ENCODE data around the gene SPIN4. TPM values are rescaled to one million over a fixed set of nuclear protein-coding genes. Genes with fewer than 3 reads are reported as not detected.
A peak's percentile ranks its signal among the peaks of the same experiment; 100 is the strongest.

SPIN4 gene
- total RNA-seq, 1 donor from 2014 or later = 8.9 TPM

DNA sequence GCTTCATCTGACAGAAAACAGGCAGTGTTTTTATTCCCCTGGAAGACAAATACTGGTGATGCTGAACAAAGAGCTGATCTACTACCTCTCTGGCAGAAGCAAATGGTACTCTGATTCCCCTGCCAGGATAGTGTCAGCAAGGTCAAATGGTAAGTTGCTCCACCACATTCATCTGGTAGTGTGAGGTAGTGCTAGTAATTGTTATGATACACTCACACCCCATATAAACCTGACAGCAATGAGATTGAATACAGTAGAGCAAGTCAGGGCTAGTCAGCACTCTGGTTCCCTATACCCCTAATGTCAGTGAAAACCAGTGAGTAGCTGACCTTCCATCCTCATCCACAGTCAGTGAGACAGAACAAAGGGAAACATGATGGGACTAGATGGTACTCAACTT, 3.4 kb upstream of the SPIN4 start:
- Histone ChIP-seq H3K9ac (ENCODE audit: low read depth in 1 of 3, low read length in 3 of 3) (no peak overlapping the region), H3K27ac (ENCODE audit: low read depth, low read length) (no peak overlapping the region), H3K4me3 (ENCODE audit: low read length in 3 of 3) (no peak overlapping the region), H3K36me3 (ENCODE audit: control insufficient read depth in 3 of 3, insufficient read depth in 3 of 3, low read length in 3 of 3) (no peaks in the 10 kb centered on the region), H3K4me1 (ENCODE audit: control insufficient read depth in 3 of 3, insufficient read depth in 3 of 3, low read length in 3 of 3) (peaks cover 6 to 8% (median 8%) of the 10 kb centered on the region in 3 donors), H3K9me3 (ENCODE audit: control insufficient read depth in 3 of 3, low read length in 3 of 3) (no peaks in the 10 kb centered on the region), H3K27me3 (ENCODE audit: control insufficient read depth in 3 of 3, insufficient read depth in 3 of 3, low read length in 3 of 3) (no peaks in the 10 kb centered on the region)

GRCh38 chrX:63350465-63350877, 661 bp downstream of the SPIN4 start:
- Histone ChIP-seq H3K4me3 (ENCODE audit: low read length in 3 of 3) (peak overlapping the region; percentile 73 to 78 (median 74)), H3K27ac (ENCODE audit: low read depth, low read length) (no peak overlapping the region), H3K4me1 (ENCODE audit: control insufficient read depth in 3 of 3, insufficient read depth in 3 of 3, low read length in 3 of 3) (peaks cover 6 to 8% (median 8%) of the 10 kb centered on the region in 3 donors), H3K9me3 (ENCODE audit: control insufficient read depth in 3 of 3, low read length in 3 of 3) (no peaks in the 10 kb centered on the region), H3K9ac (ENCODE audit: low read depth in 1 of 3, low read length in 3 of 3) (peak overlapping the region; percentile 48 to 74 (median 66)), H3K36me3 (ENCODE audit: control insufficient read depth in 3 of 3, insufficient read depth in 3 of 3, low read length in 3 of 3) (no peaks in the 10 kb centered on the region), H3K27me3 (ENCODE audit: control insufficient read depth in 3 of 3, insufficient read depth in 3 of 3, low read length in 3 of 3) (no peaks in the 10 kb centered on the region)

DNA sequence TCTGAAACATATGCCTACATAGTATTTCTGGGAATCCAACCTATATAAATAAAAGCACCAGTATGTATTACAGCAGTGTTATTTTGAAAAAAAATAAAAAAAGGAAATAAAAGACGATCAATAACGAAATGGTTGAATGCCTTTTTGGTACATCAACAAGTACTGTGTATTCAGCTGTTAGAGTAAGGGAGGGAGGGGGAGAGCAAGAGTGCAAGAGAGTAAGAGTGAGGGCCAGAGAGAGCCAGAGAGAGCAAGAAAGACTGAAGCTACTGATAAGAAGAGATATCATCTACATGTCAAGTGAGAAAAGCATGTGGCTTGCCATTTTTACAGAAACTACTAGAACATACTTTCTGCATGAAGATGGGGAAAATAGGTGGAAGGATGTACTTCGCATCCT, 1.8 kb downstream of the SPIN4 start:
- H3K27ac ChIP-seq (ENCODE audit: low read depth, low read length) = no peak overlapping the region
- H3K4me3 ChIP-seq (ENCODE audit: low read length in 3 of 3) = no peak overlapping the region
- no peaks in the 10 kb centered on the region for H3K27me3 ChIP-seq (ENCODE audit: control insufficient read depth in 3 of 3, insufficient read depth in 3 of 3, low read length in 3 of 3)
- H3K36me3 ChIP-seq (ENCODE audit: control insufficient read depth in 3 of 3, insufficient read depth in 3 of 3, low read length in 3 of 3) = no peaks in the 10 kb centered on the region
- H3K9me3 ChIP-seq (ENCODE audit: control insufficient read depth in 3 of 3, low read length in 3 of 3) = no peaks in the 10 kb centered on the region
- H3K4me1 ChIP-seq (ENCODE audit: control insufficient read depth in 3 of 3, insufficient read depth in 3 of 3, low read length in 3 of 3) = peaks cover 6 to 8% (median 8%) of the 10 kb centered on the region in 3 donors
- H3K9ac ChIP-seq (ENCODE audit: low read depth in 1 of 3, low read length in 3 of 3) = no peak overlapping the region

DNA sequence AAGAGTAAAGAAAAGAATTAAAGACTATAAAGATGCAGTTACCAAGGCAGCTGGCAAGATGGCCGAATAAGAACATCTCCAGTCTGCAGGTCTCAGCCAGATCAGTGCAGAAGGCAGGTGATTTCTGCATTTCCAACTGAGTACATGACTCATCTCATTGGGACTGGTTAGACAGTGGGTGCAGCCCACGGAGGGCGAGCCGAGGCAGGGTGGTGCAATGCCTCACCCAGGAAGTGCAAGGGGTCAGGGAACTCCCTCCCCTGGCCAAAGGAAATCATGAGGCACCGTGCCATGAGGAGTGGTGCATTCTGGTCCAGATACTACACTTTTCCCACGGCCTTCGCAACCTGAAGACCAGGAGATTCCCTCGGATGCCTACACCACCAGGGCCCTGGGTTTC, 20.5 kb downstream of the SPIN4 start:
- Histone ChIP-seq H3K27ac (ENCODE audit: low read depth, low read length) (no peak overlapping the region), H3K9me3 (ENCODE audit: control insufficient read depth in 3 of 3, low read length in 3 of 3) (no peaks in the 10 kb centered on the region), H3K4me1 (ENCODE audit: control insufficient read depth in 3 of 3, insufficient read depth in 3 of 3, low read length in 3 of 3) (no peaks in the 10 kb centered on the region), H3K27me3 (ENCODE audit: control insufficient read depth in 3 of 3, insufficient read depth in 3 of 3, low read length in 3 of 3) (no peaks in the 10 kb centered on the region), H3K36me3 (ENCODE audit: control insufficient read depth in 3 of 3, insufficient read depth in 3 of 3, low read length in 3 of 3) (no peaks in the 10 kb centered on the region), H3K4me3 (ENCODE audit: low read length in 3 of 3) (no peak overlapping the region), H3K9ac (ENCODE audit: low read depth in 1 of 3, low read length in 3 of 3) (no peak overlapping the region)

GRCh38 chrX:63327788-63328187, 23.3 kb downstream of the SPIN4 start:
- H3K27me3 ChIP-seq (ENCODE audit: control insufficient read depth in 3 of 3, insufficient read depth in 3 of 3, low read length in 3 of 3) = no peaks in the 10 kb centered on the region
- H3K27ac ChIP-seq (ENCODE audit: low read depth, low read length) = no peak overlapping the region
- H3K9ac ChIP-seq (ENCODE audit: low read depth in 1 of 3, low read length in 3 of 3) = no peak overlapping the region
- H3K36me3 ChIP-seq (ENCODE audit: control insufficient read depth in 3 of 3, insufficient read depth in 3 of 3, low read length in 3 of 3) = no peaks in the 10 kb centered on the region
- no peak overlapping the region for H3K4me3 ChIP-seq (ENCODE audit: low read length in 3 of 3)
- no peaks in the 10 kb centered on the region for H3K4me1 ChIP-seq (ENCODE audit: control insufficient read depth in 3 of 3, insufficient read depth in 3 of 3, low read length in 3 of 3)
- H3K9me3 ChIP-seq (ENCODE audit: control insufficient read depth in 3 of 3, low read length in 3 of 3) = no peaks in the 10 kb centered on the region

GRCh38 chrX:63299596-63299995, 51.5 kb downstream of the SPIN4 start:
- no peak overlapping the region for H3K9ac ChIP-seq (ENCODE audit: low read depth in 1 of 3, low read length in 3 of 3)
- H3K27me3 ChIP-seq (ENCODE audit: control insufficient read depth in 3 of 3, insufficient read depth in 3 of 3, low read length in 3 of 3) = no peaks in the 10 kb centered on the region
- no peaks in the 10 kb centered on the region for H3K4me1 ChIP-seq (ENCODE audit: control insufficient read depth in 3 of 3, insufficient read depth in 3 of 3, low read length in 3 of 3)
- H3K9me3 ChIP-seq (ENCODE audit: control insufficient read depth in 3 of 3, low read length in 3 of 3) = no peaks in the 10 kb centered on the region
- H3K27ac ChIP-seq (ENCODE audit: low read depth, low read length) = no peak overlapping the region
- no peaks in the 10 kb centered on the region for H3K36me3 ChIP-seq (ENCODE audit: control insufficient read depth in 3 of 3, insufficient read depth in 3 of 3, low read length in 3 of 3)
- H3K4me3 ChIP-seq (ENCODE audit: low read length in 3 of 3) = no peak overlapping the region

Measured in skeletal muscle tissue (tissue), 4 donors.